IMR-90 (cell line): ENCODE data around the gene TRUB2. TPM values are rescaled to one million over a fixed set of nuclear protein-coding genes. Genes with fewer than 3 reads are reported as not detected.

Source experiments
- ATAC-seq: fragments of 200-7000 bp; cut with Tn5 transposase; 2 replicates; pipeline ENCODE4 v1.9.1; 2020; ENCODE audit warnings: low read depth, mild to moderate bottlenecking, moderate library complexity
- BruUV-seq: library from RNA; stranded (reverse); fragments of 400-500 nt; replicated peaks from 2 replicates; lab custom pipeline; 2021; lab: Mats Ljungman, UMichigan
- CTCF ChIA-PET: fragments of 300-600 bp; formaldehyde crosslinking; extraction: SDS; loops from one replicate; lab custom pipeline; 2021; ENCODE audit warnings: antibody characterized with exemption; lab: Yijun Ruan, JAX
- POLR2A ChIA-PET: fragments of 300-600 bp; sonication (Branson Sonifier 250); formaldehyde crosslinking; loops from one replicate; lab custom pipeline; 2022; ENCODE audit warnings: antibody characterized with exemption; ENCODE audit not compliant: unreplicated experiment; lab: Charles Lee
- DNase-seq: peaks from one replicate; pipeline ENCODE4 v3.0.0; 2013
- H2AFZ ChIP-seq: replicated peaks from 2 replicates; pipeline ENCODE3; 2013; ENCODE audit warnings: low read length, mild to moderate bottlenecking; ENCODE audit not compliant: poor library complexity
- H2AK5ac ChIP-seq: 2 replicates; pipeline ENCODE4 v1.6.1; 2013; ENCODE audit warnings: low read depth, low read length, inconsistent platforms
- H2AK9ac ChIP-seq: replicated peaks from 2 replicates; pipeline ENCODE3; 2013; ENCODE audit warnings: mild to moderate bottlenecking, low read depth, low read length, moderate library complexity; ENCODE audit not compliant: poor library complexity
- H2BK120ac ChIP-seq: 2 replicates; pipeline ENCODE4 v1.6.1; 2013; ENCODE audit warnings: low read depth, low read length, inconsistent platforms
- H2BK15ac ChIP-seq: 3 replicates; pipeline ENCODE4 v1.6.1; 2013; ENCODE audit warnings: low read depth, low read length, inconsistent platforms
- H2BK20ac ChIP-seq: 2 replicates; pipeline ENCODE4 v1.6.1; 2013; ENCODE audit warnings: low read depth, mild to moderate bottlenecking, inconsistent platforms, low read length, moderate library complexity
- H2BK5ac ChIP-seq: 2 replicates; pipeline ENCODE4 v1.6.1; 2013; ENCODE audit warnings: mild to moderate bottlenecking, low read depth, low read length, inconsistent platforms; ENCODE audit not compliant: poor library complexity, severe bottlenecking
- H3K14ac ChIP-seq: replicated peaks from 2 replicates; pipeline ENCODE4 v1.6.1; 2013; ENCODE audit warnings: low read depth, low read length, inconsistent platforms
- H3K18ac ChIP-seq: 2 replicates; pipeline ENCODE4 v1.6.1; 2013; ENCODE audit warnings: low read depth, low read length, control low read depth
- H3K23ac ChIP-seq: 2 replicates; pipeline ENCODE4 v1.6.1; 2013; ENCODE audit warnings: low read depth, low read length, inconsistent platforms
- H3K27ac ChIP-seq: 2 replicates; pipeline ENCODE4 v1.5.1; 2013; ENCODE audit warnings: mild to moderate bottlenecking, control low read depth, low read length; ENCODE audit not compliant: insufficient read depth
- H3K27me3 ChIP-seq: 2 replicates; pipeline ENCODE4 v1.6.1; 2013; ENCODE audit warnings: low read length; ENCODE audit not compliant: control insufficient read depth, insufficient read depth
- H3K36me3 ChIP-seq: 2 replicates; pipeline ENCODE4 v1.6.1; 2013; ENCODE audit warnings: low read length, mixed read lengths; ENCODE audit not compliant: control insufficient read depth, insufficient read depth
- H3K4ac ChIP-seq: 2 replicates; pipeline ENCODE4 v1.6.1; 2013; ENCODE audit warnings: low read depth, low read length, inconsistent platforms
- H3K4me1 ChIP-seq: 2 replicates; pipeline ENCODE4 v1.6.1; 2013; ENCODE audit warnings: low read length, mixed read lengths; ENCODE audit not compliant: control insufficient read depth, insufficient read depth
- H3K4me2 ChIP-seq: 2 replicates; pipeline ENCODE4 v1.6.1; 2013; ENCODE audit warnings: low read depth, mild to moderate bottlenecking, control low read depth, low read length, moderate library complexity
- H3K4me3 ChIP-seq: 2 replicates; pipeline ENCODE4 v1.5.1; 2013; ENCODE audit warnings: low read depth, mild to moderate bottlenecking, control low read depth, low read length, moderate library complexity; ENCODE audit not compliant: insufficient read depth
- H3K56ac ChIP-seq: 2 replicates; pipeline ENCODE4 v1.6.1; 2013; ENCODE audit warnings: low read length, inconsistent platforms; ENCODE audit not compliant: insufficient read depth; ENCODE audit errors: extremely low read depth
- H3K79me1 ChIP-seq, 2 experiments: 2 replicates each; pipeline ENCODE4 v1.6.1; 2013; ENCODE audit warnings: low read length in 2 of 2, inconsistent platforms in 1 of 2, low read depth in 1 of 2
- H3K9ac ChIP-seq: 2 replicates; pipeline ENCODE4 v1.6.1; 2013; ENCODE audit warnings: low read depth, low read length, control low read depth
- H3K9me1 ChIP-seq: 2 replicates; pipeline ENCODE4 v1.6.1; 2013; ENCODE audit warnings: low read length, inconsistent platforms; ENCODE audit not compliant: insufficient read depth
- H3K9me3 ChIP-seq: 2 replicates; pipeline ENCODE4 v1.6.1; 2013; ENCODE audit warnings: low read length; ENCODE audit not compliant: control insufficient read depth, insufficient read depth
- H4K20me1 ChIP-seq: 2 replicates; pipeline ENCODE4 v1.6.1; 2013; ENCODE audit warnings: low read length, inconsistent platforms; ENCODE audit not compliant: insufficient read depth
- H4K5ac ChIP-seq: 2 replicates; pipeline ENCODE4 v1.6.1; 2013; ENCODE audit warnings: mild to moderate bottlenecking, low read depth, low read length, control low read depth
- H4K8ac ChIP-seq, 2 experiments: 2 replicates each; pipeline ENCODE4 v1.6.1; 2013; ENCODE audit warnings: low read depth in 2 of 2, low read length in 2 of 2, control low read depth in 1 of 2, inconsistent platforms in 1 of 2
- H4K91ac ChIP-seq: 2 replicates; pipeline ENCODE4 v1.6.1; 2013; ENCODE audit warnings: low read depth, low read length, inconsistent platforms; ENCODE audit not compliant: insufficient read depth
- SMC3 ChIP-seq: fragments of 150-350 bp; IDR thresholded peaks from 2 replicates; pipeline ENCODE4 v1.6.1; 2016; ENCODE audit warnings: low read depth, mild to moderate bottlenecking, antibody characterized with exemption, low read length, moderate library complexity
- WGBS, 2 experiments: methylation state at CpG; one replicate each; pipeline versions ENCODE4 v1.1.5 to v1.1.7; 2013; ENCODE audit warnings: missing lambda C conversion rate in 2 of 2; ENCODE audit not compliant: insufficient read length in 1 of 2; ENCODE audit errors: extremely low coverage in 2 of 2; 5-methylcytosine and 5-hydroxymethylcytosine counted together
- dilution Hi-C: fragments of 300-500 bp; cut with HindIII; formaldehyde crosslinking; loops from one replicate; pipeline ENCODE4 v1.14.3; 2018; ENCODE audit warnings: low sequenced_read_pairs; ENCODE audit not compliant: unreplicated experiment
- in situ Hi-C: fragments of 300-500 bp; cut with MboI; formaldehyde crosslinking; loops from 3 replicates; pipeline ENCODE4 v1.14.3; 2019; ENCODE audit warnings: low sequenced_read_pairs, inconsistent platforms, mixed read lengths
- intact Hi-C: fragments of 100-400 bp; cut with micrococcal nuclease; formaldehyde crosslinking; loops from 2 replicates; pipeline ENCODE4 v1.10.0; 2022
- polyA plus RNA-seq, 3 experiments: library from polyadenylated mRNA; depleted of rRNA; stranded (reverse); fragments of >200 nt; gene quantifications; 2 replicates each; pipeline ENCODE4 v1.2.3, GENCODE V29; 2012; ENCODE audit warnings: low replicate concordance in 1 of 3
- total RNA-seq: library from RNA; depleted of rRNA; stranded (reverse); fragments of >200 nt; gene quantifications from 2 replicates; pipeline ENCODE4 v1.2.3, GENCODE V29; 2012

The TRUB2 gene
- total and polyA plus RNA-seq, 2 of the 4 experiments (the other 2 are of a cell fraction) = 18.0 to 21.3 TPM

DNA sequence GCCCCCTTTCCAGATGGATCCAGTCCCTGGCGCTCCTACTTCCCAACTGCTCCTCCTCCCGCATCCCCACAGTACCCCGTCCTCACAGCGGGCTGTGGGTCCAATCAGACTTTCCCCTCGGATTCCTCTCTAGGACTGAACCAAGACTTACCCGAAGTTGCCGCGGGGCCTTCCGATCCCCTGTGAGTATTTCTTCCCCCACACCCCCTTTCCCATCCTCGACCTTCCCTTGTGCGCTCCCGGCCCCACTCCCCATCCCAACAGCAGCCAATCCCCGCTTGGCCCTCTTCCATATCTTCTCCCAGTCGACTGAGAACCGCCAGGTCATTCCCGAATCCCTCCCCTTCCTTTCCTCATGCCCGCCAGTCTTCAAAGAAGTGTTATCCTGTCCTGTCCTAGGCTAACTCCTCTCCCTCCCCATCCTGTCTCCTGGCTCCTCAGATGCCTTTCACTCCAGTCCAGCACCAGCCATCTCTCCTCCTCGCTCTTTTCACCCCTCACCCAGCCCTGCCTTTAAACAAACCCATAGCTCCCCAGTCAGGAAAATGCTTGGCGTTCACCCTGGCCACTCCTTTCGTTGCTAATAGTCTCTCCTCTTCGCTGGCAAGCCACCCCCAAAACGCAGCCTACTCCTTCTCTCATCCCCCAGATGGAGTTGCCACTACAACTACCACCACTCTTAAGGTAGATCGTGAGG lies 45.5 kb downstream of the TRUB2 start:
- Histone ChIP-seq H3K23ac (peak overlapping the region; percentile 81), H4K8ac (peak overlapping the region; percentile 48 to 74; a peak in 3 of 4 replicates), H3K79me1 (peaks cover 27 to 63% of the 10 kb centered on the region in 2 experiments), H3K4me1 (peaks cover 7% of the 10 kb centered on the region), H2AFZ (peak overlapping the region; percentile 88), H3K9me3 (no peaks in the 10 kb centered on the region), H2BK120ac (no peak overlapping the region), H3K27ac (peak overlapping the region; percentile 63), H3K9ac (peak overlapping the region; percentile 77), H2AK5ac (peak overlapping the region; percentile 60), H3K27me3 (no peaks in the 10 kb centered on the region), H2AK9ac (peak overlapping the region; percentile 93), H4K20me1 (peaks cover 16% of the 10 kb centered on the region; the same call in 1 of the 2 replicates), H3K18ac (peak overlapping the region; percentile 24), H4K91ac (peak overlapping the region; percentile 63), H3K4me3 (peak overlapping the region; percentile 68), H2BK15ac (peak overlapping the region; percentile 33; the same call in 1 of the 3 replicates), H2BK5ac (peak overlapping the region; percentile 36), H2BK20ac (no peak overlapping the region), H3K14ac (peak overlapping the region; percentile 80), H3K4me2 (peak overlapping the region; percentile 96), H4K5ac (peak overlapping the region; percentile 47; the same call in 1 of the 2 replicates), H3K36me3 (peaks cover 10% of the 10 kb centered on the region), H3K4ac (peak overlapping the region; percentile 83), H3K9me1 (peaks cover 7% of the 10 kb centered on the region), H3K56ac (peak overlapping the region; percentile 36)
- dilution Hi-C loops (no loop called here), in situ Hi-C loops (no loop called here), intact Hi-C loops (no loop called here)
- POLR2A ChIA-PET = interaction anchor here (0.5 kb wide), 1 partner anchor 73 kb away, joined by 3 read pairs; no protein-coding TSS in a partner anchor
- no peak for TF ChIP-seq SMC3
- DNase-seq (peak; percentile 34), ATAC-seq (peak; percentile 41)
- WGBS, 2 experiments = 1% methylated on average over 15 of the region's 23 CpGs; no CpG with 5 or more reads in 1 of the 2 experiments
- CTCF ChIA-PET = no interaction called here
- BruUV-seq = TSS peak; percentile 54
